Measurements from ENCODE around the gene CRK. TPM values are rescaled to one million over a fixed set of nuclear protein-coding genes. Genes with fewer than 3 reads are reported as not detected.

Gene CRK
- total RNA-seq, 2 donors from 2014 or later: 74.6 to 80.9 TPM

- no peak for ATAC-seq
- intact Hi-C loops (cut with DNase I, micrococcal nuclease): no loop called here
- no peak for DNase-seq
Measured at GRCh38 chr17:1376061-1376460, 80.0 kb downstream of the CRK start.

GRCh38 chr17:1375615-1376014, 80.4 kb downstream of the CRK start:
- DNase-seq (no peak), ATAC-seq (no peak)
- intact Hi-C loops (cut with DNase I, micrococcal nuclease): no loop called here

- DNase-seq (no peak), ATAC-seq (no peak)
- intact Hi-C loops (cut with DNase I, micrococcal nuclease): no loop called here
Measured at GRCh38 chr17:1374431-1375177, 81.4 kb downstream of the CRK start.

GRCh38 chr17:1373707-1374237, 82.3 kb downstream of the CRK start:
- ATAC-seq: no peak
- DNase-seq: no peak
- intact Hi-C loops (cut with DNase I, micrococcal nuclease): no loop called here

GRCh38 chr17:1372618-1373017, 83.4 kb downstream of the CRK start:
- DNase-seq (no peak), ATAC-seq (no peak)
- intact Hi-C loops (cut with DNase I, micrococcal nuclease): no loop called here

GRCh38 chr17:1371893-1372590, 84.0 kb downstream of the CRK start:
- intact Hi-C loops (cut with DNase I, micrococcal nuclease): no loop called here
- DNase-seq (no peak), ATAC-seq (no peak)

Other genes starting within 250 kb of the CRK start
- not detected for gene BHLHA9, start 185.8 kb downstream of the CRK start, total RNA-seq
- gene TRARG1, start 176.6 kb downstream of the CRK start, total RNA-seq: under 1 TPM in 1 of 2 donors, not detected in 1; 0.47 TPM
- 100 to 1,000 TPM; 411 to 446 TPM for gene YWHAE, start 56.0 kb downstream of the CRK start, total RNA-seq
- 100 to 1,000 TPM; 318 to 378 TPM for gene MYO1C, start 36.5 kb upstream of the CRK start, total RNA-seq
- 10 to 100 TPM; 39.9 to 40.4 TPM for gene INPP5K, start 60.4 kb upstream of the CRK start, total RNA-seq
- 10 to 100 TPM; 75.5 to 94.3 TPM for gene PITPNA, start 106.6 kb upstream of the CRK start, total RNA-seq
- 10 to 100 TPM; 19.4 to 22.8 TPM for gene SLC43A2, start 172.6 kb upstream of the CRK start, total RNA-seq
- gene SCARF1, start 189.5 kb upstream of the CRK start, total RNA-seq: 10 to 100 TPM; 10.1 to 10.2 TPM
- gene RILP, start 193.6 kb upstream of the CRK start, total RNA-seq: 10 to 100 TPM; 48.3 to 51.2 TPM
- 100 to 1,000 TPM; 162 to 204 TPM for gene PRPF8, start 228.6 kb upstream of the CRK start, total RNA-seq

All from left colon (tissue), 2 donors.